22Rv1 (cell line): Measurements from ENCODE around the gene NEDD4L.

ENCODE experiments used
- H3K27ac ChIP-seq: fragments of 450-650 bp; 2 replicates; pipeline ENCODE4 v1.5.1; 2017
- ZFX ChIP-seq: fragments of 450-650 bp; IDR thresholded peaks from 2 replicates; pipeline ENCODE4 v1.6.1; 2017; ENCODE audit warnings: antibody characterized with exemption, borderline replicate concordance
- TF ChIP-seq, protein P1 (sequence below): fragments of 450-650 bp; IDR thresholded peaks from 2 replicates; pipeline ENCODE4 v1.5.1; 2017; ENCODE audit warnings: mild to moderate bottlenecking

NEDD4L gene

DNA sequence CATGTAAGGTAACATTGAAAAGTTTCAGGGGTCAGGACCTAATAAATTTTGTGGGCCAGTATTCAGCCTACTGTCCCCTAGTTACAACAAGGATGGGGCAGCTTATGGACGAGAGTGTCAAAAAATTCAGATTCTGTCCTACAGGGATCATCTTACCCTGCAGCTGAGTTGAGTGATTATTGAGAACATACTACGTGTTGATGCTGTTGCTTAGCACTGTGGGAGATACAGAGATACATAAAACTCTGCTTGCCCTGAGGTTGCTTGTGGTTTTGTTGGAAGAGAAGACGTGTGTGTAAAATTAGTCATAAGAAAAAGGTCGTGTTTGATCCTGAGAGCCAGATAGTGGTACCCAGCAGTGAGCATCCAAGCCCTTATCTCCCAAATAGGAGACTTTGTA, 253.2 kb downstream of the NEDD4L start:
- TF ChIP-seq, protein P1, sequence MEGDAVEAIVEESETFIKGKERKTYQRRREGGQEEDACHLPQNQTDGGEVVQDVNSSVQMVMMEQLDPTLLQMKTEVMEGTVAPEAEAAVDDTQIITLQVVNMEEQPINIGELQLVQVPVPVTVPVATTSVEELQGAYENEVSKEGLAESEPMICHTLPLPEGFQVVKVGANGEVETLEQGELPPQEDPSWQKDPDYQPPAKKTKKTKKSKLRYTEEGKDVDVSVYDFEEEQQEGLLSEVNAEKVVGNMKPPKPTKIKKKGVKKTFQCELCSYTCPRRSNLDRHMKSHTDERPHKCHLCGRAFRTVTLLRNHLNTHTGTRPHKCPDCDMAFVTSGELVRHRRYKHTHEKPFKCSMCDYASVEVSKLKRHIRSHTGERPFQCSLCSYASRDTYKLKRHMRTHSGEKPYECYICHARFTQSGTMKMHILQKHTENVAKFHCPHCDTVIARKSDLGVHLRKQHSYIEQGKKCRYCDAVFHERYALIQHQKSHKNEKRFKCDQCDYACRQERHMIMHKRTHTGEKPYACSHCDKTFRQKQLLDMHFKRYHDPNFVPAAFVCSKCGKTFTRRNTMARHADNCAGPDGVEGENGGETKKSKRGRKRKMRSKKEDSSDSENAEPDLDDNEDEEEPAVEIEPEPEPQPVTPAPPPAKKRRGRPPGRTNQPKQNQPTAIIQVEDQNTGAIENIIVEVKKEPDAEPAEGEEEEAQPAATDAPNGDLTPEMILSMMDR, result no peak
- no peak for TF ChIP-seq ZFX
- no peak overlapping the region for H3K27ac ChIP-seq

DNA sequence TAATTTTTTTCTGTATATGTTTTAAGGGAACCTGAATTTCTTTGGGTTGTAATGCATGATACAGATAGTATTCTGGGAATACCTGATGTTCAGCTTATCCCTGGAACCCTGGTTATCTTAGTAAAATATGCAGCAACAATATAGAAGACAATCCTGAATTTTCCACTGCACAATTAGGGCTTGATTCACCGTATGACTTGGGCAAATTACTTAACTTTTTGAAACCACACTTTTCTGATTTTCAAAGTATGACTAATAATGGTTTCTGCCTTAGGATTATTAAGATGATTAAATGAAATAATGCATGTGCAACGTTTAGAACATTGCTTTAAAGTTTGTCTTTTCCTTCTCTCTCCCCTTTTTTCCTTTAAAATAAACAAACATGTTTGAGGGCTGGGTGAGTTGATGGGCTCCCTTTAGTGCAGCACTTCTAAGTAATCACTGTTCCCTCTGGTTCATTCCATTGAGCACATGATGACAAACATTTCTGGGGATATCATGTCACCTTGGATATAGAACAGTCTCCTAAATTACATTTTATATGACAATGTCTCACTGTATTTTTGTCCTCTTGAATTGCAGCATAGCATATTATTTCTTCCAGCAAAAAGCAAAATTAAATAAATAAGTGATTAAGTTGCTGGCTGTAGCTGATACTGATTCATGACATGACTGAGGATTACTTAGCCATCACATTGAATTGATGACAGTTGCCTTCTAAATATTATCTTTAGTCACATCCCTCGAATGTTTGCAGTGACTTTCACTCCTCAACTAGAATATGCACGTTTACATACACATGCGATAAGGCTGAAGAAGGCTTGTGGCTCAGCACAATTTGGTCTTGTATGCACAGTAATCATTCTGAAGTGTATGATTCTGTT, 254.5 kb downstream of the NEDD4L start:
- TF ChIP-seq, protein P1, result no peak
- no peak for TF ChIP-seq ZFX
- H3K27ac ChIP-seq, result no peak overlapping the region

DNA sequence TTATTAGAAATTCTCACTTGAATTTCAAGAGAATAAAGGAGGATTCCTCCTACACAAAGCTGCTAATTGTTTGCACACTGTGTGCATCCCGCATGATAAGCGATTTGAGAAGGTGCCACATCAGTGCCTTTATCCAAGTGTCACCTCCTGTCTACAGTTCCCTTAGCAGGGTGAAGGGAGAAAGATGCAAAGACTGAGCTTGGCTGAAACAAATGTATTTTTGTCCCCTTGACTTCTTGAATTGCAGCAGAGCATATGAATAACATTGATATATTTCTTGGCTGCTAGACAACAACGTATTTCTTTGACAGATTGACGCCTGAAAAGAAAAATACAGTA, 255.1 kb downstream of the NEDD4L start:
- H3K27ac ChIP-seq, result no peak overlapping the region
- no peak for TF ChIP-seq ZFX
- TF ChIP-seq, protein P1, result no peak

DNA sequence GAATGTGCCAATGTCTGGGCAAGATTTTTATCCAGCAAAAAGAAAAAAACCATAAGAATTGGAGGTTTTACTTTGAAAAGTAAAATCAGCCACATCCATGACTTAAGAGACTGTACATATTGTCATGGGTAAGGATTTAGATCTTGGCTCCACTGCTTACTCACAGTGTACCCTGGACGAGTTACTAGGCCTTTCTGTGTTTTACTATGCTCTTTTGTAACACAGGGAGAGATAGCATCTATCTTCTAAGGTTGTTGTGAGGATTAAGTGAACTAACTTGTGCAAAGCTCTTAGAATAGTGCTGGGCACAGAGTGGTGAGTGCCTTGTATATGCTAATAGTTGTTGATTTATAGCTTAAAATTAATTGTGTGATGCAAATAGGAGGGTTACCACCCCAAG, 255.9 kb downstream of the NEDD4L start:
- no peak overlapping the region for H3K27ac ChIP-seq
- TF ChIP-seq, protein P1, result no peak
- no peak for TF ChIP-seq ZFX

DNA sequence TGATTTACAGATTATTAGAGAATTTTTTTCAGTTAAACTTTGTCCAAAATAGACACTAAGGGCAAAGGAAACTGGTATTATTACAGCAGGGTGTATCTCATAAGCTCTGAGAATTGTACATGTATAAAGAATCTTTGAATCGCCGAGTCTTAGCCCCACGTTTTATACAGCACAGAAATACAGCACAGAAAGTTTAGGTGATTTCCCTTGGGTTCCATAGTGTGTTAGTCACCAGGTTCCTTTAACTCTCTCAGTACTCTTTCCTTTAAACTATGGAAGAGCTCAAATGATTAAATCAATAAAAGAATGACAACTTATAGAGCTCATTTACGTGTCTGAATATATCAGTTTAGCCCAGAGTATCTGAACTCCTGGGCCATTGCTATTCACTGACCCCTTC, 256.8 kb downstream of the NEDD4L start:
- H3K27ac ChIP-seq, result no peak overlapping the region
- TF ChIP-seq, protein P1, result no peak
- TF ChIP-seq ZFX, result no peak

DNA sequence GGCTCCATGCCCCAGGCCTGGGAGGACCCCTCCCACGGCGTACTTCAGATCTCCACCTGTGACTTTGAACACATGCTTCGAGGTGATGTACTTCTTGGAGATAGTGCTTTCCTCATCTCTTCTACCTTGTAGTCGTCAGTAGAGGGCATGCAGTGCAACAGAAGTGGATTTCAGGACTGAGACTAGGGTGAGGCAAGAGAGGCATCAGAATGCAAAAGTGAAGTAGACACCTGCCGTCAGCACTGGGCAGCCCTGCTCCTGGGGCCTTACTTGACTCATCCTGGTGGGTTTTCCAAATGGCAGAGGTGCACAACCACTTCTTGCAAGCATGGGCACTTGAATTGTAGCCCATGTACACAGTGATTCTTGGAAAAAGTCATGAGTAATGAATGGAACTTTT, 258.8 kb downstream of the NEDD4L start:
- TF ChIP-seq, protein P1, result no peak
- TF ChIP-seq ZFX, result no peak
- no peak overlapping the region for H3K27ac ChIP-seq

DNA sequence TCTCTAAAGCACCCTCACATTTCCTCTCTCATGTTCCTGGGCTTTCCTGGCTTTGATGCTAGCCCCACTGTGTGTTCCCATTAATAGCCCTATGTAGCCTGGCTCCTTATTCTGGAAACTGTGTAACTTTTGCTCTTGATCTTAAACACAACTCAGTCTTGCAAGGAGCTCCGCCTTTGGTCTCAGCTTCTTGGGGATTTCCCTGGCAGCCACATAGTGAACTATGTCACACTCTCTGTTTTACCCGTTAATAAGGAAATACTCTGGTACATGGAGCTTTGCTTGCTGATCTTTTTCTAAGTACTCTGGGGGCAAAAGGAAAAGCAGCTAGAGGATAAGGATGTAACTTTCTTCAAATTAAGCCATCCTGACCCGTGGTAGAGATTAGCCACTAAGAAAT, 259.3 kb downstream of the NEDD4L start:
- TF ChIP-seq, protein P1, result no peak
- no peak for TF ChIP-seq ZFX
- no peak overlapping the region for H3K27ac ChIP-seq
